Neural crest cell (in vitro differentiated cells): ENCODE results near the gene KCNK13. TPM values are rescaled to one million over a fixed set of nuclear protein-coding genes. Genes with fewer than 3 reads are reported as not detected.

ENCODE experiments used
- DNase-seq: peaks from one replicate; pipeline ENCODE4 v3.0.0; 2021; ENCODE audit warnings: low read depth, mixed read lengths, low spot score
- H3K27ac Mint-ChIP-seq: one replicate; pipeline ENCODE4 v1.8.0; 2021; ENCODE audit warnings: mild to moderate bottlenecking, mixed read lengths; ENCODE audit not compliant: unreplicated experiment
- H3K27me3 Mint-ChIP-seq: 2 replicates; pipeline ENCODE4 v1.8.0; 2021; ENCODE audit warnings: low read depth, mild to moderate bottlenecking, mixed read lengths
- H3K36me3 Mint-ChIP-seq: 2 replicates; pipeline ENCODE4 v1.8.0; 2021; ENCODE audit warnings: low read depth, mild to moderate bottlenecking, mixed read lengths
- H3K4me1 Mint-ChIP-seq: 2 replicates; pipeline ENCODE4 v1.8.0; 2021; ENCODE audit warnings: mixed read lengths
- H3K4me3 Mint-ChIP-seq: one replicate; pipeline ENCODE4 v1.8.0; 2021; ENCODE audit warnings: mild to moderate bottlenecking, mixed read lengths
- H3K9me3 Mint-ChIP-seq: 2 replicates; pipeline ENCODE4 v1.8.0; 2021; ENCODE audit warnings: mixed read lengths
- CTCF ChIP-seq: fragments of 200-600 bp; sonication (generic); conservative IDR thresholded peaks from 2 replicates; pipeline ENCODE4 v1.5.0; 2021; ENCODE audit warnings: antibody characterized with exemption, mild to moderate bottlenecking
- total RNA-seq: library from RNA; stranded (reverse); gene quantifications from 2 replicates; pipeline ENCODE4 v1.2.1, GENCODE V29; 2021

Gene KCNK13
- total RNA-seq, 1 donor from 2014 or later = not detected

- H3K9me3 Mint-ChIP-seq = peaks cover 4% of the 10 kb centered on the region
- no peak for DNase-seq
- peaks cover 8% of the 10 kb centered on the region for H3K4me1 Mint-ChIP-seq
- H3K27me3 Mint-ChIP-seq = peaks cover 25% of the 10 kb centered on the region
- no peak for TF ChIP-seq CTCF
- no peak overlapping the region for H3K4me3 Mint-ChIP-seq
- no peak overlapping the region for H3K27ac Mint-ChIP-seq
- no peaks in the 10 kb centered on the region for H3K36me3 Mint-ChIP-seq
Measured at GRCh38 chr14:90140956-90141316, 79.1 kb downstream of the KCNK13 start.

DNA sequence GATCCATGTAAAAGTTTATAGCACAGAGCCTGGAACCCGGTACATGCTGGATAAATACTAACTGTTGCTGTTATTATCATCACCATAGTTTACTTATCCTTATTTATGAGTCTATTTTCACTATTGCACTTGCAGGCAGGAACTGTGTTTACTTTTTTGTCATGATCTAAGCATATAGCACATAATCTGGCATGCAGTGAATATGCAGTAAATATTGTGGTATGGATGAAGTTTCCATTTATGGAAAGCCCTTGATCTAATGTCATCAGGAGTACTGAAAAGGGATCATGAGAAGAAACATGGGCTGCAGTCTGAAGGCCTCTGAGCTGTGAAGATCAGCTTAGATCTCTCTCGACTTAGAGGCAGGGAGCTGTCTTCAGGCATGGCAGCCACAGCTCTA, 91.6 kb downstream of the KCNK13 start:
- no peak for DNase-seq
- H3K9me3 Mint-ChIP-seq = peaks cover 8% of the 10 kb centered on the region
- H3K27me3 Mint-ChIP-seq = peaks cover 10% of the 10 kb centered on the region
- H3K36me3 Mint-ChIP-seq = no peaks in the 10 kb centered on the region
- H3K4me3 Mint-ChIP-seq = no peak overlapping the region
- no peaks in the 10 kb centered on the region for H3K4me1 Mint-ChIP-seq
- TF ChIP-seq CTCF = no peak
- H3K27ac Mint-ChIP-seq = no peak overlapping the region

GRCh38 chr14:90154110-90154509, 92.3 kb downstream of the KCNK13 start:
- no peak overlapping the region for H3K4me3 Mint-ChIP-seq
- DNase-seq = no peak
- no peak overlapping the region for H3K27ac Mint-ChIP-seq
- peaks cover 8% of the 10 kb centered on the region for H3K9me3 Mint-ChIP-seq
- peaks cover 10% of the 10 kb centered on the region for H3K27me3 Mint-ChIP-seq
- no peaks in the 10 kb centered on the region for H3K36me3 Mint-ChIP-seq
- no peak for TF ChIP-seq CTCF
- H3K4me1 Mint-ChIP-seq = peaks cover under 1% of the 10 kb centered on the region

DNA sequence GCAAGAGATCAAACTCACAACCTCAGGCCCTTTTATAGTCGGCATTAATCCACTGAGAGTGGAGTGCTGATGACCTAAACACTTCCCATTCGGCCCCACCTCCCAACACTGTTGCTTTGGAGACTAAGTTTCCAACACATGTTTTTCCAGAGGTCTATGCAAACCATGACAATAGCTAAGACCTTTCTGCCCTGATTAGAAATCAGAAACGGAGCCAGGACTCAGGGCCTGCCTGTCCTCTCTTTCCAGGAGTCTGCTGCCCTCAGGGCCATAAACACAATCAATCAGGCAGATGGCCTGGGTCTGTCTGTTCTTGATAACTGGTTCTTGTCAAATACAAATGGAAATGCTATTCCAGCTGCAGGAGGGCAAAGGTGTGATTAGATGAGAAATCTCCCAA, 97.4 kb downstream of the KCNK13 start:
- no peak for TF ChIP-seq CTCF
- Mint-ChIP-seq H3K9me3 (peaks cover 6% of the 10 kb centered on the region), H3K4me3 (no peak overlapping the region), H3K27ac (peak overlapping the region; percentile 8), H3K4me1 (peaks cover 4% of the 10 kb centered on the region), H3K36me3 (no peaks in the 10 kb centered on the region), H3K27me3 (peaks cover 19% of the 10 kb centered on the region)
- DNase-seq = no peak

DNA sequence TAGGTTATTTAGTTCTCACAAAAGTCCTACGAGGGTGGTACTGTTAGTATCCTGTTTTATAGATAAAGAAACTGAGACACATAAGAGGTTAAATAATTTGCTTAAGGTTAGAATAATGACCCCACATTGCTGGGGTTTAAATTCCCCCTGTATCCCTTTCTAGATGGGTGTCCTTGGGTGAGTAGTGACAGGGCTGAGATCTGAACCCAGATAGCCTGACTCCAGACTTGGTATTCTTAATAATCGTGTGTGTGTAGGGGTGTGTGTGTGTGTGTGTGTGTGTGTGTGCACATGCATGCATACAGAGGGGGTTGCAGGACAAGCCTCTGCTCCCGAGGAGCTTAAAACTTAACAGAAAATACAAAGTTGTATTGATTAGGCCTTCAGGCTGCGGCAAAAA, 97.9 kb downstream of the KCNK13 start:
- no peak for DNase-seq
- Mint-ChIP-seq H3K27me3 (peaks cover 19% of the 10 kb centered on the region), H3K27ac (no peak overlapping the region), H3K4me3 (no peak overlapping the region), H3K36me3 (peaks cover under 1% of the 10 kb centered on the region), H3K9me3 (peaks cover 7% of the 10 kb centered on the region), H3K4me1 (peaks cover 4% of the 10 kb centered on the region)
- no peak for TF ChIP-seq CTCF

DNA sequence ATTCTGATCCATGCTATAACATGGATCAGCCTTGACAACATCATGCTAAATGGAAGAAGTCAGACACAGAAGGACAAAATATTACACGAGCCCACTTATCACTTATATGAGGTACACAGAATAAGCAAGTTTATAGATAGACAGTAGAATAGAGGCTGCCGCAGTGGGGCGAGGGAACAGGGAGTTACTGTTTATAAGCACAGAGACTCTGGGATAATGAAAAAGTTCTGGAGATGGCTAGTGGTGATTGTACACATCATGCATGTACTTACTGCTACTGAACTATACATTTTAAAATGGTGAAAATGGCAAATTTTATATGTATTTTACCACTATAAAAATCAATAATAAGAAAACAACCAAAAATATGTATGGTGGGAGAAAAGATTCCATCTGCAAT, 99.3 kb downstream of the KCNK13 start:
- Mint-ChIP-seq H3K27me3 (peaks cover 16% of the 10 kb centered on the region), H3K4me3 (no peak overlapping the region), H3K4me1 (peaks cover 4% of the 10 kb centered on the region), H3K36me3 (peaks cover 2% of the 10 kb centered on the region), H3K27ac (no peak overlapping the region), H3K9me3 (peaks cover 10% of the 10 kb centered on the region)
- no peak for TF ChIP-seq CTCF
- DNase-seq = no peak
